Prostate gland (tissue), 2 donors: ENCODE results near the gene GAD2. TPM values are rescaled to one million over a fixed set of nuclear protein-coding genes. Genes with fewer than 3 reads are reported as not detected.

Experiments
- DNase-seq: peaks from one replicate; pipeline ENCODE4 v3.0.0-alpha.2; 2019; ENCODE audit warnings: low spot score
- H3K27ac ChIP-seq, 2 donors: fragments of 200-600 bp; sonication (generic); 2 replicates each; pipeline ENCODE4 v1.5.1; 2017 to 2019
- H3K27me3 ChIP-seq: fragments of 200-600 bp; sonication (generic); replicated peaks from 2 replicates; pipeline ENCODE4 v1.5.1; 2019; ENCODE audit not compliant: insufficient read depth
- H3K36me3 ChIP-seq, 2 donors: fragments of 200-600 bp; sonication (generic); 1 replicate in 1 of 2; 2 replicates in 1 of 2; pipeline versions ENCODE4 v1.5.1 to v1.8.1; 2017 to 2019
- H3K4me1 ChIP-seq: fragments of 200-600 bp; sonication (generic); replicated peaks from 2 replicates; pipeline ENCODE4 v1.5.1; 2019
- H3K4me3 ChIP-seq, 2 donors: fragments of 200-600 bp; sonication (generic); 2 replicates each; pipeline ENCODE4 v1.5.1; 2017 to 2019
- H3K9me3 ChIP-seq: fragments of 200-600 bp; sonication (generic); 2 replicates; pipeline ENCODE4 v1.5.1; 2017
- POLR2A ChIP-seq: fragments of 450-650 bp; IDR thresholded peaks from one replicate; pipeline ENCODE4 v1.6.1; 2016; ENCODE audit warnings: antibody characterized with exemption, mild to moderate bottlenecking
- POLR2AphosphoS5 ChIP-seq: sonication (generic); formaldehyde crosslinking; IDR thresholded peaks from one replicate; pipeline ENCODE4 v1.6.1; 2017; ENCODE audit warnings: antibody characterized with exemption
- WGBS: methylation state at CpG from one replicate; pipeline ENCODE4 v1.1.5; 2018; 5-methylcytosine and 5-hydroxymethylcytosine counted together
- intact Hi-C: fragments of 100-400 bp; cut with DNase I; formaldehyde crosslinking; loops from one replicate; pipeline ENCODE4 v1.14.2; 2022
- total RNA-seq, 2 donors: library from RNA; depleted of rRNA; stranded (reverse); fragments of >200 nt; gene quantifications; one replicate each; pipeline ENCODE4 v1.1.0, GENCODE V29; 2016
- TF ChIP-seq, protein P1 (sequence below), 4 experiments: fragments of 200-600 bp in 2 of 4; fragments of 450-650 bp in 2 of 4; sonication (generic) in 2 of 4; IDR thresholded peaks; 1 replicate in 3 of 4; 2 replicates in 1 of 4; pipeline ENCODE4 v1.5.1; 2016 to 2019; ENCODE audit warnings: antibody characterized with exemption in 4 of 4, mild to moderate bottlenecking in 2 of 4, moderate library complexity in 2 of 4

GAD2 gene
- total RNA-seq, 2 donors from 2014 or later: 3.9 TPM; not detected in 1

DNA sequence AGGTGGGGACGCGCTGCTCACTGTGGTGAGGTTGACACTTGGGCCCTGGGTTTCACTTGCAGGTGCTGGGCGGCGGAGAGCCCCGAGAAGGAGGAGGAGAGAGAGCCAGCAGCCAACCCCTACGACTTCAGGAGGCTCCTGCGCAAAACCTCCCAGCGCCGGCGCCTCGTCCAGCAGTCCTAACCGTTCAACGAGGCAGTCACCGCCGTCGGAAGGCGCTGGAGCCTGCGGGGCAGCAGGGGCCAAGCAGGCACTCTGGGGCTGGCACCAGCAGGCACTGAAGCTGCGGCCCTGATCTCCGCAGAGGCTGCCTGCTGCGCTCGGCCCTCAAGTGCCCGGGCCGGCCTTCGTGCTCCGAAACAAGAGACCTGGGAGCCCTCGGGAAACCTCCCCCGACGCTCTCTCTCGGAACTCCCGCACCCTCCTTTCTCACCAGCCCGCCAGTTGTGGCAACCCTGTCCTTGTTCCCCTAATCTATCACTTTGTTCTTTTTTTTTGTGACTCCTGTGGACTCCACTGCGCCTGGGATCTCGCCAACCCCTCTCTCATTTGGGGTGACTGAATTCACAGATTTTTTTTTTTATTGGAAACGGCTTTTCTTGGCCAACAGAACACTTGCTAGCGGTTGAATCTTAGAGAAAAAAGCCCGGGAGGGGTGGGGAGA lies 4.7 kb upstream of the GAD2 start:
- WGBS: 5% methylated on average over 36 of the region's 37 CpGs
- no peak for DNase-seq
- H3K27ac ChIP-seq: no peak overlapping the region
- H3K4me3 ChIP-seq: no peak overlapping the region
- H3K36me3 ChIP-seq: no peaks in the 10 kb centered on the region
- peaks cover 32% of the 10 kb centered on the region for H3K27me3 ChIP-seq
- H3K9me3 ChIP-seq: no peaks in the 10 kb centered on the region
- H3K4me1 ChIP-seq: peaks cover 6% of the 10 kb centered on the region
- TF ChIP-seq POLR2A: no peak
- TF ChIP-seq, protein P1, sequence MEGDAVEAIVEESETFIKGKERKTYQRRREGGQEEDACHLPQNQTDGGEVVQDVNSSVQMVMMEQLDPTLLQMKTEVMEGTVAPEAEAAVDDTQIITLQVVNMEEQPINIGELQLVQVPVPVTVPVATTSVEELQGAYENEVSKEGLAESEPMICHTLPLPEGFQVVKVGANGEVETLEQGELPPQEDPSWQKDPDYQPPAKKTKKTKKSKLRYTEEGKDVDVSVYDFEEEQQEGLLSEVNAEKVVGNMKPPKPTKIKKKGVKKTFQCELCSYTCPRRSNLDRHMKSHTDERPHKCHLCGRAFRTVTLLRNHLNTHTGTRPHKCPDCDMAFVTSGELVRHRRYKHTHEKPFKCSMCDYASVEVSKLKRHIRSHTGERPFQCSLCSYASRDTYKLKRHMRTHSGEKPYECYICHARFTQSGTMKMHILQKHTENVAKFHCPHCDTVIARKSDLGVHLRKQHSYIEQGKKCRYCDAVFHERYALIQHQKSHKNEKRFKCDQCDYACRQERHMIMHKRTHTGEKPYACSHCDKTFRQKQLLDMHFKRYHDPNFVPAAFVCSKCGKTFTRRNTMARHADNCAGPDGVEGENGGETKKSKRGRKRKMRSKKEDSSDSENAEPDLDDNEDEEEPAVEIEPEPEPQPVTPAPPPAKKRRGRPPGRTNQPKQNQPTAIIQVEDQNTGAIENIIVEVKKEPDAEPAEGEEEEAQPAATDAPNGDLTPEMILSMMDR (IDR thresholded peaks at IDR 0.05): no peak
- no peak for TF ChIP-seq POLR2AphosphoS5
- intact Hi-C loops: no loop called here

DNA sequence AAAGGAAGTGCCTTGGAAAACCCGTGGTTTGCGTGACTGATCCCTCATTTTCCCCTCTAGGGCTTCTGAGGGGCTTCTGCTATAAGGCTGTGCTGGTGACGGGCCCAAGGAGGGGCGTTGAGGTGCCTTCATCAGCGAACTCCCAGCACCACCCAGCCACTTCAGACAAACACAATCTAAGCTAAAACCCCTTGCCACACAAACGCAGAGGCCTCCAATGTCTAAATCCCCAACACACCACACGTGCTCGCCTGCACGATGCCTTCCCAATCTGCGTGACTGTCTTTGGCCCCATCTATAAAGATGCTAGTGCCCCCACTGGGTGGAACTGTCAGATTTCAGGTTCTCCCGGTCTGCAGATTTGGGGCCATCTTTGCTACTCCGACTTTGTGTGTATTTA lies 4.1 kb upstream of the GAD2 start:
- Histone ChIP-seq H3K27ac (no peak overlapping the region), H3K9me3 (no peaks in the 10 kb centered on the region), H3K4me1 (peaks cover 6% of the 10 kb centered on the region), H3K27me3 (peaks cover 37% of the 10 kb centered on the region), H3K4me3 (no peak overlapping the region), H3K36me3 (no peaks in the 10 kb centered on the region)
- intact Hi-C loops: no loop called here
- WGBS: 15% methylated on average over 12 of the region's 12 CpGs
- TF ChIP-seq, protein P1 (IDR thresholded peaks at IDR 0.05): no peak
- no peak for TF ChIP-seq POLR2A
- no peak for TF ChIP-seq POLR2AphosphoS5
- no peak for DNase-seq

DNA sequence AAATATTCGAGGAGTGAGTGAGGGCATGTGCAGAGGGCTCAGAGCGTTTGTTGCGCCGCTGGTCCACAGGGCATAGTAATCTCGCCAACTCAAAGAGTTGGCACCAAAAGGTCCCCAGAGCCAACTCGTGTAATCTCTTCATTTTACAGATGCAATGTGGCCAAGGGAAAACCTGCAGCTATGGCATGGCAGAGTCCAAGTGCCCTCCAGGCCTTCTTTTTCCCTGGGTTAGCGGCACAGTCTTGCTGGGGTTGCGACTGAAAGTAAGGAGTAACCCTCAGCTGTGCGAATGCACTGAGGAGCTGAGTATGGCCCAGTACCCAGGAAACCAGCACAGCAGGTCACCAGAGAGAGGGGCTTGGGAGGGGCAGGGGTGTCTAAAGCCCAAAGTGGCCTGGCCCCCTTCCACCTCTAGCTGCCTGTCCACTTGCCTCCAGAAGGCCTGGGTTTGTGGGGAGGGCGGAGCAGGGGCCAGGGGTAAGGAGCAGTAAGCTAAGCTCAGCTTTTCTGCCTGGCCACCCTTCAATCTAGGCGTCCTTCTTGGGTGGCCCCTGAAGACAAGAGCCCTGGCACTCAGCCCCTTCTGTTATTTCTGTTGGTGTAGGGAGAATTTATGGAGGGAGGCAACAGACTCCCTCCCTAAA lies 3.3 kb upstream of the GAD2 start:
- no peaks in the 10 kb centered on the region for H3K36me3 ChIP-seq
- H3K27ac ChIP-seq: no peak overlapping the region
- peaks cover 45% of the 10 kb centered on the region for H3K27me3 ChIP-seq
- intact Hi-C loops: no loop called here
- peaks cover 6% of the 10 kb centered on the region for H3K4me1 ChIP-seq
- 31% methylated on average over 11 of the region's 11 CpGs for WGBS
- no peak for DNase-seq
- no peak overlapping the region for H3K4me3 ChIP-seq
- no peaks in the 10 kb centered on the region for H3K9me3 ChIP-seq
- TF ChIP-seq, protein P1 (IDR thresholded peaks at IDR 0.05): no peak
- TF ChIP-seq POLR2A: no peak
- no peak for TF ChIP-seq POLR2AphosphoS5

DNA sequence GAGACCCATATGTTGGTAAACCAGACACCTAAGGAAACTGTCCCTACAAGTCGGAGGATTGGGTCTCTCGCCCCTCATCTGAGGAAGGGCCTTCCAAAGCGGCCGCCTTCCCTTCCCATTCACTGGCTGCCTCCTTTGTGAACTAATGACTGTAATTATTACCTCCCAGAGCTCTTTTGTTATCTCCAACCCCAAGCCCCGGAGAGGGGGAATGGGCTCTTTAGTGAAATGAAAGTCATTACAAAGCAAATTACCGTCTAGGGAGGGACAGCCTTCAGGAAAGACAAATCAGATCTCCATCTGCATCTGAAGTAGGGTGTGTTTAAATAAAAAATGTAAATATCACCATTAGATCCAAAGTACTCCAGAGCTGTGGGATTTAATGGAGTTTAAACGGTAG lies 2.6 kb upstream of the GAD2 start:
- WGBS: 16% methylated on average over 7 of the region's 7 CpGs
- Histone ChIP-seq H3K4me3 (no peak overlapping the region), H3K36me3 (no peaks in the 10 kb centered on the region), H3K9me3 (no peaks in the 10 kb centered on the region), H3K4me1 (peaks cover 6% of the 10 kb centered on the region), H3K27ac (no peak overlapping the region), H3K27me3 (peaks cover 48% of the 10 kb centered on the region)
- intact Hi-C loops: no loop called here
- TF ChIP-seq, protein P1 (IDR thresholded peaks at IDR 0.05): no peak
- no peak for TF ChIP-seq POLR2A
- TF ChIP-seq POLR2AphosphoS5: no peak
- DNase-seq: no peak
